ENCODE data around the gene TNS3.
A peak's percentile ranks its signal among the peaks of the same experiment; 100 is the strongest.
"Not testable (repeated sequence)": the region's sequence is repeated elsewhere in the genome, so short reads cannot be mapped to it uniquely, and the experiment has no call there.

Gene TNS3

GRCh38 chr7:47581804-47582763, at the start of gene TNS3:
Gene TNS3 (minus strand): TSS chr7:47582111. CDS start chr7:47439636, 142,475 bp downstream.
- DNase-seq (ENCODE audit: low read depth in 2 of 2), result no peak

DNA sequence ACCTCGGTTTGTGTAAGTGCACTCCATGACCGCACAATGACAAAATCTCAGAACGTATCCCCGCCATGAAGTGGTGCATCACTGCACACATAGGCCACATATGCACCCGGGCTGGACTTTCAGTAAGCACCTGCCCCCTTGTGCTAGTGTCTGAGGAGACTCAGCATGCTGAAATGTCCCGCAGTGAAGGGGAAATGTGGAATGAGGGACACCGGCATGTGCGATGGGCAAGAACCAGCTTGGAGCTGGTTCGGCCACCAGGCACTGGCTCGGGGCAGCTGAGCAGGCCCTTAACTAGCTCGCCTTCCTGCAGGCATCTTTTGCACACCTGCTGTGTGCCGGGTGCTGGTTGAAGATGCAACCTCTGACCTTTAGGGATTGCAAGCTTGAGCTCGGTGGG, 49.8 kb upstream of the TNS3 start:
- DNase-seq (ENCODE audit: low read depth in 2 of 2), result no peak

DNA sequence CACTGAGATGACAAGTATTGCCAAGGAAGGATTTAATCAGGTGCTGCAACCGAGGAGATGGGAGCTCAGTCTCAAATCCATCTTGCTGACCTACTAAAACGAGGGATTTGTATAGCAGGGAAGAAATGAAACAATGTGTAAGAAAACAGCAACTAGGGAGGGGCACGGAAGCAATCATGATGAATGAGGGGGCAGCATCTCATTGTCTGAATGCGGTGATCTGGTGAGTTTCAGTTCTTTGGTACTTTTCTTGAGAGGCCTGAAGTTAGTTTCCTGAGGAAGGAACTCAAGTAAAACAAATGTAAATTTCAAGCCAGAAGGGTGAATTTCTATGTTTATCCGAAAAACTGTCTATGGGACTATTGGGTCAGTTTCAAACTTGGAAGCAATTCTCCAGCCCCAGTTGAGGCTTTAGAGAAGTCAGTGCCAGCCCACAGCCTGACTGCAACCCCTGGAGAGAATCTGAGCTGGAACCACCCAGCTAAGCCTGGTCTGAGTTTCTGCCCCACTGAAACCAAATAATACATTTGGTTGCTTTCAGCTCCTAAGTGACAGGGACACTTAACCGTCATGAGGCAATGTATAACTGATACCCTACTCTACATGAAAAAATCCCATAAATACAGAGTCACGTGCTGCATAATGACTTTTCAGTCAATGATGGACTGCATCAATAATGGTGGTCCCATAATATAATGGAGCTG, 45.8 kb upstream of the TNS3 start:
- DNase-seq (ENCODE audit: low read depth in 2 of 2), result no peak

DNA sequence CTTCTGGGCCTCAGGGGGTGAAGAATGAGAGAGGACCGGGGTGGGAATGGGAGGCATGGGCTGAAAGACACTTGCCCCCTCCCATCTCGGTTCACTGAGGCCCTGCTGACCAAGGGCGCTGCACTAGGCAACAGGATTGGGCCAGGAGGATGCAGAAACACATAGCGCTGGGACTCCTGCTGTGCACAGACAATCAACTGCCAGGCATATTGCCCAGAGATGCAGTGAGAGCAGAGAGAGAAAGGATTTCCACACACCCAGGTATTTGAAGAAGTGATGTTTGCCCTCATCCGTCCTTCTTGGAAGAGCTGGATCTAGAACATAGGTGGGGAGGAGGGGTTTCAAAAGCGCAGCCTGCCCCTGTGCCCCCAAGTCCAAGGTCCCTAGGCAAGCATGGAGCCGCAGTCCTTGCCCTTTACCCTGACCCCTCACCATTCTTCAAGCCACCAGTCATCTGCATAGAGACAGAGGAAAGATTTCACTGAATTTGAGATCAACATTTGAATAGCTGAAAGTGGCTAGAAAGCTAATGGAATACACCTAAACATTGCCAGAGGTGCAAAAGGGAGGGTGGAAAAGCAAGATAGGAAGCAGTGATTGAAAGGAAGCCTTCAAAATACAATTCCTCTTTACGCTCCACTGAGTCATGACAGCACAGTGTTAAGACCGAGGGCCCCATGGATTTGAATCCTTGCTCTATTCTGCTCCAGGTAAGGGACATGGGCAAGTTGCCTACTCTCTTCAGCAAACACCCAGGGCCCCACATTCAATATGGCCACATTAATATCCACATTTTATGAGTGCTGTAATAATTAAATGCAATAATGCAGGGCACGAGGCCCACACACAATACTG, 44.2 kb upstream of the TNS3 start:
- no peak for DNase-seq (ENCODE audit: low read depth in 2 of 2)

DNA sequence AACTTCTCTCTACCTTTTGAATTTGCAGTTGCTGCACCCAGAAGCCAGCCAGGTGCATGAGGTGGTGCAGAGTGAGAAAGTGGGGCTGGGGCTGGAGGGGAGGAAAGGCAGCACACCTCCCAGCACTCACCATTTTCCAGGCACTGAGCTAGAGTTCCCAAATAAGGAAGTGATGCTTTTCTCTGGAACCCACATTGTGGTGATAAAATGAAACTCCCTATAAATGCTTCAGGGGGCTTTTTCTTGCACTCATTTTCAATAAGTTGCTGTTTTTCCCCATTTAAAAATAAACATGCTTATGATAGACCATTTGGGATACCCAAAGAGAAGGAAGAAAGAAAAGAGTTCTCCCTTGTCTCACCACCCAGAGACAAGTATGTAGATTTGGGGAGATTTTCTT, 42.8 kb upstream of the TNS3 start:
- DNase-seq (ENCODE audit: low read depth in 2 of 2), result no peak

GRCh38 chr7:47622946-47623640, 41.2 kb upstream of the TNS3 start:
- peak; percentile 93 to 94 for DNase-seq (ENCODE audit: low read depth in 2 of 2)

DNA sequence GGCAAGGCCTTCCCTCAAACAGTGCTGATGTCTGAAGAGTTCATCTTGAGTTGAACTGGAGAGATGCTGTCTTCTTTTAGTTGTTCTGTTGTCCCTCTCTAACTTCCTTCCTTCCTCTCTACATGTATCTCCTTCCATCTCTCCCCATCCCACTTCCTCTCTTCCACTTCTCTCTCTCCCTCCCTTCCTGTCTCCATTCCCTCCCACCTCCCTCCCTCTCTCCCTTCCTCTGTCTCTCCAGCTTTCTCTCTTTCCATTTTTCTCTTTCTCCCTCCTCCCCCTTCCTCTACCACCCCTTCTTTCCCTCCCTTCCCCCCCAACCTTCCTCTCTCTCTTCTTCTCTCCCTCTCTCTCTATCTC, 40.7 kb upstream of the TNS3 start:
- DNase-seq (ENCODE audit: low read depth in 2 of 2), result no peak

- no peak for DNase-seq (ENCODE audit: low read depth in 2 of 2)
Observed at GRCh38 chr7:47621979-47622561, 40.2 kb upstream of the TNS3 start.

DNA sequence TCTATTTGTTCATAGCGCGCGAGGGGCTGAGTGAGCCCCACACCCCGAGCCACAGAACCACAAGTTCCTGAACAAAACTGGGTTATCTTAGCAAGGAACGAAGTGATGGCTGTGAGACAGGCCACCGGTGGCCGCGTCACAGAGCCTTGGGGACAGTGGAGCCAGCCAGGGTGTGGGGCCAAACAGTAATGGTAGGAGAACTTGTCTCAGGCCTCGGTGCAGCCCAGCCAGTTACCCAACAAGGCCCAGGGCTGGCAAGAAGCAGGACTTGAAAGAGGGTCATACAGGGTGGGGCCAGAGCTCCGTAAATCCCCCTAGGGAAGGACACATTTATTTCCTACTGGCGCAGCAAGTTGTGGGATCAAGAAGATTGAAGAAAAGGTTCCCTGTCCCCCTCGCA, 39.4 kb upstream of the TNS3 start:
- DNase-seq (ENCODE audit: low read depth in 2 of 2), result no peak

GRCh38 chr7:47619806-47620205, 37.9 kb upstream of the TNS3 start:
- no peak for DNase-seq (ENCODE audit: low read depth in 2 of 2)

GRCh38 chr7:47617131-47617530, 35.2 kb upstream of the TNS3 start:
- no peak for DNase-seq (ENCODE audit: low read depth in 2 of 2)

GRCh38 chr7:47614450-47614849, 32.5 kb upstream of the TNS3 start:
- no peak for DNase-seq (ENCODE audit: low read depth in 2 of 2)

GRCh38 chr7:47611045-47611511, 29.2 kb upstream of the TNS3 start:
- DNase-seq (ENCODE audit: low read depth in 2 of 2), result no peak

DNA sequence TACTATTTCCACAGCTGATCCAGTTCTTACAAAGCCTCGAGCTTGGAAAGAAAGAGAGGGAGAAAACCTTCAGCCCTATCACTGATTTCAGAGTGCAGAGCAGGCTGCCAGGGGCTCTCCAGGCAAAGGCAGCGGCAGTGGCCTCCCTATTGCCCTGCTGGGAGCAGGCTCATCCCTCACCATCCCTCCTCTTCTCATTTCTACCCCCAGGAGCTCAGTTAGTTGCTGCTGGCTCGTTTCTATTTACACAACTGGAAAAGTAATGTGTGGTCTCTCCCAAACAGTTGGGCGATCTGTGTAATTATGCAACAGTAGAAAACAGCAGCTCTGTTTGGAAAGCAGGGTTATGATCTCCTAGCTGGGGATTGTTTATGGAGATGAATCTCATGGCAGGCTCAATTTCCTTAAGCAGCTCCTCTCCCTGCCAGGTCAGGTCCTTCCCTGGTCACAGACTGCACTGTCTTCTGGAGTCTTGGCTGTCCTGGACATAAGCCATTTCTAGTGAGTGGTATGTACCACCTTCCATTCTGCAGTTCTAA, 28.7 kb upstream of the TNS3 start:
- DNase-seq (ENCODE audit: low read depth in 2 of 2), result peak in 1 of 2 experiments; percentile 54

DNA sequence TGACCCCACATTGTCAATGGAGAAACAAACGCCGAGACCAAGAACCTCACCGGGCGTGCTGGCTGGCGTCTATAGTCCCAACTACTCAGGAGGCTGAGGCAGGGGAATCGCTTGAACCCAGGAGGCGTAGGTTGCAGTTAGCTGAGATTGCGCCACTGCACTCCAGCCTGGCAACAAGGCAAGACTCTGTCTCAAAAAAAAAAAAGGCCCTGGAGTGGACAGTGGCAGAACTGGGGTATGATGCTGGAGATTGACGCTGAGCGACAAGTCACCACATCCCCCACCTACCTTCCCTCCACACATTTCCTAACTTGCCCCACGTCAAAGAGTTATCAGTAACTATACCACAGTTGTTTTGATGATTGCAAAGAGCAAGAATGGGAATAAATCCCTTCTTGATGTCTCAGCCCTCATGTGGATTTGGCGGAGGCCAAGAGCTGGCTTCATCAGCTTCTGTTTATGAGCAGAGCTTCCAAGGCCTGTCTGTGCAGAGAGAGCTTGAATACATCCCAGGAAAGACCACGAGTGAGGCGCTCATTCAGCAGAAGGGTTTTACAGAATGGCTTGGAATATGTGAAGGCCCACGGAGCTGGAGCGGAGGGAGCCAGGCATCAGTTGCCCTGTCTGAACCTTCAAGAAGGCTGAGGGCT, 28.0 kb upstream of the TNS3 start:
- DNase-seq (ENCODE audit: low read depth in 2 of 2), result peak in 1 of 2 experiments; percentile 53

DNA sequence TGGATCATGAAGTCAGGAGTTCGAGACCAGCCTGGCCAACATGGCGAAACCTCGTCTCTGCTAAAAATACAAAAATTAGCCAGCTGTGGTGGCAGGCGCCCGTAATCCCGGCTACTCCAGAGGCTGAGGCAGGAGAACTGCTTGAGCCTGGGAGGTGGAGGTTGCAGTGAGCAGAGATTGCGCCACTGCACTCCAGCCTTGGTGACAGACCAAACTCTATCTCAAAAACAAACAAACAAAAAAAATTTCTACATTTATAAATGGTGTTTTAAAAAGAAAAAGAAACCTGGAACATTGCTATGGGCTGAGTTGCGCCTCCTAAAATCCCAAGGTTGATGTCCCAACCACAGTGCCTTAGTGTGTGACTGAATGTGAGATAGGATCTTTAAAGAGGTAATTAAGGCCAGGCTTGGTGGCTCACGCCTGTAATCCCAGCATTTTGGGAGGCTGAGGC, 24.7 kb upstream of the TNS3 start:
- DNase-seq (ENCODE audit: low read depth in 2 of 2), result not testable (repeated sequence)

DNA sequence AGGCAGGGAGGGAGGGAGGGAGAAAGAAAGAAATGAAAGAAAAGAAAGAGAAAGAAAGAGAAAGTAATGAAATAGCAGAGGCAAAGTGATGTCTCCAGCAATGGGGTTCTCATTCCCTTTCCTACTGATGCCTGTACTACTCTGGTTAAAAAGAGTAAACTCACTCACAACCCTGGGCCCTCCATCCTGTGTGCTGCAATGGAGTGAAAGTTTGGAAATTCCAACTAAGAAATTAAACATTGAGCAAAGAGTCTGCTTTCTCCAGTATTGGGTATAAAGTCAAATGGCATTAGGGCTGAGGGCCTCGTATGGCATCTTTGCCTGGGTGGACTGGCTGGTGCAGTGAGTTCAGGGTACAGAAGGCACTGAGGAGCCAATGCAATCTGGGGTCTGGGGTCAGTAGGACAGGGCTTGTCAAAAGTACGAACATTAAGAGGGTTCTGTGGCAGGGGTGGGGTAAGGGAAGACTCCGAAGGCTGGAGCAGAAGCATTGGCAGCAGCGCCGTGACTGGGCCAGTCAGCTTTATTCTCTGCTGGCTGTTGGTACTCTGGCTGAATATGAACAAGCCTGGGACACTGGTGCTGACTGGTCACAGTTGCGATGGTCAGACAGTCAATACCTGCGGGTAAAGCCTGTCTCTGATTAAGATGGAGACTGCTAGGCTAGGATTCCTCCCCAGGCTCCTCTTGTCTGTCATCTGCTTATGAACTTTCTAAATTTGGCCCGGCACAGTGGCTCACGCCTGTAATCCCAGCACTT, 24.1 kb upstream of the TNS3 start:
- no peak for DNase-seq (ENCODE audit: low read depth in 2 of 2)

GRCh38 chr7:47604496-47604890, 22.6 kb upstream of the TNS3 start:
- no peak for DNase-seq (ENCODE audit: low read depth in 2 of 2)
